Neural cell (in vitro differentiated cells): ENCODE data around the gene CYP4F8. TPM values are rescaled to one million over a fixed set of nuclear protein-coding genes. Genes with fewer than 3 reads are reported as not detected.

Experiments
- H2AFZ ChIP-seq: fragments of 200-600, 300-800 bp; sonication (generic), shearing (Covaris generic); 2 replicates; pipeline ENCODE4 v1.6.0; 2014; ENCODE audit warnings: low read depth, mild to moderate bottlenecking, antibody characterized with exemption, low read length, moderate library complexity
- H3F3A ChIP-seq: fragments of 200-600 bp; shearing (Covaris generic); 2 replicates; pipeline ENCODE4 v1.6.1; 2016; ENCODE audit warnings: mild to moderate bottlenecking, moderate library complexity, mixed read lengths, antibody characterized with exemption, low read length; ENCODE audit not compliant: insufficient read depth, poor library complexity, severe bottlenecking
- H3K27ac ChIP-seq: fragments of 200-600, 300-800 bp; sonication (generic), shearing (Covaris generic); 2 replicates; pipeline ENCODE4 v1.5.1; 2014; ENCODE audit warnings: mild to moderate bottlenecking, low read length, moderate library complexity
- H3K27me3 ChIP-seq: fragments of 300-800, 200-600 bp; sonication (generic), shearing (Covaris generic); 2 replicates; pipeline ENCODE4 v1.6.0; 2014; ENCODE audit warnings: mild to moderate bottlenecking, low read depth, low read length, moderate library complexity; ENCODE audit not compliant: insufficient read depth
- H3K36me3 ChIP-seq: fragments of 300-800, 200-600 bp; sonication (generic), shearing (Covaris generic); 2 replicates; pipeline ENCODE4 v1.5.1; 2014; ENCODE audit warnings: mild to moderate bottlenecking, antibody characterized with exemption, low read length, moderate library complexity; ENCODE audit not compliant: insufficient read depth
- H3K4me2 ChIP-seq: fragments of 300-800, 200-600 bp; sonication (generic), shearing (Covaris generic); 2 replicates; pipeline ENCODE4 v1.6.0; 2014; ENCODE audit warnings: mild to moderate bottlenecking, low read length
- H3K4me3 ChIP-seq: fragments of 300-800, 200-600 bp; sonication (generic), shearing (Covaris generic); 2 replicates; pipeline ENCODE4 v1.5.1; 2014; ENCODE audit warnings: mild to moderate bottlenecking, low read length, moderate library complexity
- H3K79me2 ChIP-seq: fragments of 200-600 bp; shearing (Covaris generic); replicated peaks from 2 replicates; pipeline ENCODE4 v1.6.0; 2014; ENCODE audit warnings: mild to moderate bottlenecking, low read length, moderate library complexity; ENCODE audit not compliant: insufficient read depth
- H3K9ac ChIP-seq: fragments of 300-800, 200-600 bp; sonication (generic), shearing (Covaris generic); 2 replicates; pipeline ENCODE4 v1.6.1; 2016; ENCODE audit warnings: mild to moderate bottlenecking, low read length, mixed read lengths
- H3K9me2 ChIP-seq: fragments of 200-600 bp; shearing (Covaris generic); 2 replicates; pipeline ENCODE4 v1.6.1; 2016; ENCODE audit warnings: mild to moderate bottlenecking, low read length, mixed read lengths; ENCODE audit not compliant: insufficient read depth
- H3K9me3 ChIP-seq: fragments of 200-600, 300-800 bp; sonication (generic), shearing (Covaris generic); 2 replicates; pipeline ENCODE4 v1.6.1; 2016; ENCODE audit warnings: mild to moderate bottlenecking, mixed run types, low read length, moderate library complexity, mixed read lengths
- H4K20me1 ChIP-seq: fragments of 200-600 bp; shearing (Covaris generic); 2 replicates; pipeline ENCODE4 v1.6.1; 2016; ENCODE audit warnings: mild to moderate bottlenecking, mixed run types; ENCODE audit not compliant: insufficient read depth
- CTCF ChIP-seq: fragments of 450-650 bp; IDR thresholded peaks from 2 replicates; pipeline ENCODE4 v1.5.1; 2014; ENCODE audit warnings: antibody characterized with exemption, mild to moderate bottlenecking, moderate library complexity; ENCODE audit not compliant: poor library complexity, severe bottlenecking
- EP300 ChIP-seq: fragments of 450-650 bp; conservative IDR thresholded peaks from 2 replicates; pipeline ENCODE4 v1.6.1; 2014; ENCODE audit warnings: antibody characterized with exemption, mild to moderate bottlenecking, moderate library complexity; ENCODE audit not compliant: poor library complexity, severe bottlenecking
- EZH2 ChIP-seq: fragments of 200-600, 300-800 bp; shearing (Covaris generic), sonication (generic); IDR thresholded peaks from 2 replicates; pipeline ENCODE4 v1.6.1; 2014; ENCODE audit warnings: antibody characterized with exemption, low read length, borderline replicate concordance, mild to moderate bottlenecking; ENCODE audit not compliant: insufficient read depth, poor library complexity, severe bottlenecking
- MXI1 ChIP-seq: fragments of 450-650 bp; conservative IDR thresholded peaks from 2 replicates; pipeline ENCODE4 v1.6.1; 2014; ENCODE audit warnings: antibody characterized with exemption, mild to moderate bottlenecking; ENCODE audit not compliant: poor library complexity, severe bottlenecking
- POLR2AphosphoS5 ChIP-seq: IDR thresholded peaks from 2 replicates; pipeline ENCODE4 v1.6.1; 2012
- RAD21 ChIP-seq: fragments of 450-650 bp; conservative IDR thresholded peaks from 2 replicates; pipeline ENCODE4 v1.6.1; 2014; ENCODE audit warnings: antibody characterized with exemption, mild to moderate bottlenecking, moderate library complexity
- REST ChIP-seq: IDR thresholded peaks from 2 replicates; pipeline ENCODE4 v1.6.1; 2012; ENCODE audit warnings: borderline replicate concordance
- SMC3 ChIP-seq: fragments of 450-650 bp; conservative IDR thresholded peaks from 2 replicates; pipeline ENCODE4 v1.6.1; 2014; ENCODE audit warnings: antibody characterized with exemption, mild to moderate bottlenecking, moderate library complexity; ENCODE audit not compliant: poor library complexity
- TAF1 ChIP-seq: IDR thresholded peaks from 2 replicates; pipeline ENCODE4 v1.6.1; 2012; ENCODE audit warnings: low read depth
- polyA plus RNA-seq: library from polyadenylated mRNA; depleted of rRNA; stranded (reverse); fragments of >200 nt; gene quantifications from 2 replicates; pipeline ENCODE4 v1.2.3, GENCODE V29; 2014

Gene CYP4F8
- polyA plus RNA-seq, 1 donor from 2014 or later = not detected

- Histone ChIP-seq H3K9me2 (no peaks in the 10 kb centered on the region), H3K36me3 (no peaks in the 10 kb centered on the region), H3F3A (no peaks in the 10 kb centered on the region), H3K79me2 (no peaks in the 10 kb centered on the region), H3K27me3 (no peaks in the 10 kb centered on the region), H3K27ac (no peak overlapping the region), H3K9me3 (no peaks in the 10 kb centered on the region), H3K9ac (no peak overlapping the region), H3K4me2 (no peak overlapping the region), H3K4me3 (no peak overlapping the region), H2AFZ (no peak overlapping the region), H4K20me1 (no peaks in the 10 kb centered on the region)
- TF ChIP-seq REST (no peak), SMC3 (no peak), EZH2 (no peak), EP300 (no peak), TAF1 (no peak), MXI1 (no peak), CTCF (no peak), POLR2AphosphoS5 (no peak), RAD21 (no peak)
These were observed 27.8 kb downstream of the CYP4F8 start for GRCh38 chr19:15642807-15643206.

- Histone ChIP-seq H3K4me3 (no peak overlapping the region), H3K9me2 (no peaks in the 10 kb centered on the region), H3K9ac (no peak overlapping the region), H3K27me3 (no peaks in the 10 kb centered on the region), H3K79me2 (no peaks in the 10 kb centered on the region), H2AFZ (no peak overlapping the region), H3K27ac (no peak overlapping the region), H4K20me1 (no peaks in the 10 kb centered on the region), H3K36me3 (no peaks in the 10 kb centered on the region), H3F3A (no peaks in the 10 kb centered on the region), H3K9me3 (no peaks in the 10 kb centered on the region), H3K4me2 (no peak overlapping the region)
- no peak for TF ChIP-seq MXI1
These were observed 28.4 kb downstream of the CYP4F8 start for GRCh38 chr19:15643387-15643786.
